ENCODE measurements around the gene SMAD3.

SMAD3 gene

GRCh38 chr15:67097930-67098740, 32.7 kb downstream of the SMAD3 start:
- ATAC-seq, result no peak

- no peak for ATAC-seq
Measured at GRCh38 chr15:67098768-67099282, 33.4 kb downstream of the SMAD3 start.

- no peak for ATAC-seq
Measured at GRCh38 chr15:67100124-67100791, 34.9 kb downstream of the SMAD3 start.

DNA sequence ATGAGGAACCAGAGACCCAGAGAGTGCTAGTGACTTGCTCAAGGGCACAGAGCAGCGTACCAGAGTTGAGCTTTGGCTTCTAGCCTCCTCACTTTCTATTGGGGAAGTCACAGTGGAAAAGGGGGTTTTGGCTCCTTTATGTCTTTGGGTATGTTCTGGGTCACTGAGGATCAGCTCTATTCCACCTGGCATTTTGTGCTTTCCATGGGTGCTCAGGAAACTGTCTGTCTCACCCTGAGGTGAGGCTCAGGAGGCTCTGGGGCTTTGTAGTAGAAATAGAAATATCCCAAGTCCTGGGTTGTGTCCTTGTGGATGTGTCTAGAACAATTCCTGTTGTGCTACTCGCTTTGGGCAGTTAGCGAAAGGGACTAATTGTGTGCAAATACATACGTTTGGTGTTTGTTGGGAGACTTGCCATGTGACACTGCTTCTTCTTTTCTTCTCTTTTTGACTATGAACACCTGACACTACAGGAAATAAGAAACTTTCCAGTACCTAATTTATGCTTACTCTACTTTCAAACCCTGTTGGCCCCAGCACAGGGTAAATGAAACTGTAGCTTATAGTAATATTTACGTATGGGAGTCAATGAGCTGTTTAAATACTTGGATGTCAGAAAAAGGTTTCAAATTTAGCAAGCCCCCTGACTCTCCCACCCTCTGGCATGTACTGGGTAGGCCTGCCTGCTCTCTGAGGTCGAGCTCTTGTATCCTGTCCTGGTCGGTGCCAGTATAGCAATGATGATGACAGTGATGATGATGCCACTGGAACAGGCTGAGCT, 35.6 kb downstream of the SMAD3 start:
- ATAC-seq, result peak; percentile 75 to 81

- peak; percentile 67 to 72 for ATAC-seq
Measured at GRCh38 chr15:67101911-67102598, 36.7 kb downstream of the SMAD3 start.

DNA sequence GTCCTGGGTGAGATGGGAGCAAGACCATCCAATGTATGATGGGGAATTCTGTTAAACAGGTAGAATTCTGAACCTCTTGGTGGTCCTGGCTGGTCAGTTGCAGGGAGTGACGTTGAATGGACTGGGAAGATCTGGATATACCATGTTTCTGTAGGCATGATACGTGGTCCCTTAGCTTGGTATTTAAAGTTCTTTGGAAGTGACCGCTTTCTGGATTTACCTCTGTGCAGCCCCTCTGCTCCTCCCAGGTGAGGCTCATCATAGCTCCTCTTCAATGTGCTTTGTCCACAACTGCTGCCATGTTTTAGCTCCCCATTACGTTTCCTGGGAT, 37.2 kb downstream of the SMAD3 start:
- no peak for ATAC-seq

- no peak for ATAC-seq
Measured at GRCh38 chr15:67103021-67103420, 37.6 kb downstream of the SMAD3 start.

DNA sequence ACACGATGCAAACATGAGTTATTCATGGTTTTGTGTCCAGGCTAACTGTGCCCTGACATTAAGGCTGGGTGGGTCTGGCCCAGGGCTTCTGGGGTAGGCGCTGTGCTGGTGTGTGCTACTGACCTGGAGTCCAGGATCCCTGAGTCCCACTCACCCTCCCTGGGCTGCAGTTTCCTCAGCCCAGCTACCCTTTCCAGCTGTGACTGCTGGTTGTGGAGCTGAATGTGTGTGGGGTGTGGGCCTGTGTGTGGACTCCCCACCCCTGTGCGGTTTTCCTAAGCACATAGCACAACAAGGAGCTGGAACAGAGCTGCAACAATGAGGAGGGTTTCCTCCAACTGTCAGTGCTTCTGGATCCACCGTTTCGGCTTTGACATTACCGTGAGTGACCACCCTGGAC, 38.0 kb downstream of the SMAD3 start:
- no peak for ATAC-seq

DNA sequence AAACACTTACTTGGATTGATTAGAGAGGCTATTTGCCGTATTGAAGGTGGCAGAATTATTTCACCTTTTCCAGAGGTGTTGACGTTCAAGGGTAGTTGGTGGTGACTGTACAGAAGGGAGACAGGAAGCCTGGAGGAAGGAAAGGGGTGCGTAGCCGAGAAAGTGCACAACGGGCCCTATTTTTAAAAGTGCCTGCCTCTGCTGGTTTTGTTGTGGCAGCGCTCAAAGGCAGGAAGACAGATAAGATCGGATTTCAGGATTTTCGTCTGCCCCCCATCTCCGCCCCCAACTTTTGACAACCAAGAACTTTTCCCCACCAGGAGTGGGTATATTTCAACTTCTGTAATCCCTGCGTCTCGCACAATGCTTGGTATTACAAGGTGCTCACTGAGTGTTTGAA, 38.5 kb downstream of the SMAD3 start:
- ATAC-seq, result no peak

GRCh38 chr15:67104510-67104909, 39.1 kb downstream of the SMAD3 start:
- no peak for ATAC-seq

GRCh38 chr15:67105065-67105951, 39.9 kb downstream of the SMAD3 start:
- ATAC-seq, result no peak

DNA sequence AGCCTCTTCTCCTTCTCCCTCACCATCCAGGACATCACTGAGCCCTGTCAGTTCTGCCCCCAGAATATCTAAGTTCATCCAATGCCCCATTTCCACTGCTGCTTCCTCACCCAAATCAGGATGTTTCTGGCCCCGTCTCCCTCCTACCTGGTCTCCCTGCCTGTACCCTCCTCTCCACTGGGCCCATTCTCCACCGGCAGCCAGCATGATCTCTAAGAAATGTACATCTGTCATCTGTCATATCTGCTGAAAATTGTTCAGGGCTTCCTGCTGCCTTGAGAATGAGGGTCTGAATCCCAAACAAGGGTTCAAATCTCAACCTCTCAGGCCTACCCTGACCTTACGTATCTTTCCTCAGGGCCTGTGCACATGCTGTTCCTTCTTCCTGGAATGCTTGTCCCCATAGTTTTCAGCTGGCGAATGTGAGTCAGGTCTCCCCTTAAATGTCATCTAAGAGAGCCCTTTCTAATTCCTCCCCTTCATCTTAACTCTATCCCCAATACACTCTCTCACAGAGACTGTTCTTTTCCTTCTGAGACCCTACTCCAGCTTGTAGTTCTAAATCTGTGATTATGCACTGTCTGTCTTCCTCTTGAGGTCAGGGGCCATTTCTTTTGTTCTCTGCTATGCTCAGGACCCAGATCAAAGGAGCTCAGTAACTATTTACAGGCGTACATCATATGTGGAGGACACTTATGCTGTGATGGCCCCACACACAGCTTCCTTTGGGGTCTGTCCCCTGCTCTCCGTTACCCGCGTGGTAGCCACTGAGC, 40.8 kb downstream of the SMAD3 start:
- ATAC-seq, result no peak

DNA sequence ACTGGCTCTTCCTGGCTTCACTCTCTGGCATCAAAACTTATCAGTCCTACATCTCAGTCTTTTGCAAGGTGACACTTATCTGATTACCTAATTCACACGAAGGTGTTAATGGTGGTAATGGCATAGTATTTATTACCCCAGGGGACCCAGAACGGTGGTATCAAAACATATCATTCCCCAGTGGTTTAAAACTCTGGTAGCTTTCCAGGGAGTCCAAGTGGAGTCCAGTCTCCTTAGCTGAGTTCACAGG, 41.3 kb downstream of the SMAD3 start:
- ATAC-seq, result no peak

GRCh38 chr15:67107014-67107812, 41.8 kb downstream of the SMAD3 start:
- ATAC-seq, result no peak

GRCh38 chr15:67108122-67108961, 42.9 kb downstream of the SMAD3 start:
- ATAC-seq, result no peak

DNA sequence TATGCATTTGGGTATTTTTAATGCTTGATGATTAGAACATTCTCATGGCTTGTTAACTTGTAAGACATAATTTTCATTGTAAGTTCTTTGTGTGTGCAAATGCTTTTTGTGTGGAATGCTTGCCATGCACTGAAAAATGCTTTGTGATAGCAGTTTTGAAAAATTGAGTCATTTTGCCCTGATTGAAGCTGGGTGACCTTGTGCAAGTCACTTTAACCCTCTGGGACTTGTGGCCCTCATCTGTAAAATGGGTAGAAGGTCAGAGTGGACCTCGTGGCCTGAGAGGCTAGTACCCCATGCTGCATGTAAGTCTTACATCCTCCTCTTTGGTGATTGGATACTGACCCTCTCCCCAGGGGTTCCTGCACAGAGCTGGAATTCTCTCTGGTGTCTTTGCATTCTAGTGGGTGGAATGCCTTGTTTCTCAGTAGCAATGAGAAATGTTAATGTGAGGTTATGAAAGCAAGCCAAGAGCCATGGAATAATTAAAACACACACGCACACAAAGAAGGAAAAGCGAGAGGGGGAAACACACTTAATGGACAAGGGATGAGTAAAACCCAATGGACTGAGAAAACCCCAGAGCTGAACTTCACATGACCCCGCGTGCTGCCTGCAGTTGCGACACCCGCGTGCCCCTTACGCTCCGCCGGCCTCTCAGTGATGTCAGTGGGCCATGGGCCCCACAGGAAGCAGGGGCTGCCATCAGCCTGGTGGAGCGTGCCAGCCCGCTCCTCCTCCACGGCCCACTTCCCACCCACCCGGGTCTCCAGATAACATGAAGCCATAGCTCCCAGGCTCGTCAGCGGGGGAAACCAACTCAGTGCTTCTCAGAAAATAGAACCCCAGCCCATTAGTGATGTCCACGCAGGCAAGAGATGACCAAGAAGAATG, 44.0 kb downstream of the SMAD3 start:
- peak; percentile 25 to 44 for ATAC-seq

GRCh38 chr15:67110361-67110781, 45.0 kb downstream of the SMAD3 start:
- ATAC-seq, result no peak
